Activated T-helper 1 cell treated with anti-CD3 and anti-CD28 coated beads, Interleukin-12 subunit alpha, Interleukin-12 subunit beta, Interleukin-2, Interleukin-4 antibody, amounts not matched to agents 30 ng/mL and 10 ng/mL and 1 ng/mL, durations not matched to agents 14 hours and 24 hours and 36 hours (primary cell): ENCODE measurements around the gene HIF1A. TPM values are rescaled to one million over a fixed set of nuclear protein-coding genes. Genes with fewer than 3 reads are reported as not detected.
"Not testable (repeated sequence)": the region's sequence is repeated elsewhere in the genome, so short reads cannot be mapped to it uniquely, and the experiment has no call there.

Experiments used
- DNase-seq: peaks from one replicate; pipeline ENCODE4 v3.0.0; 2021; ENCODE audit warnings: low spot score
- H3K27ac Mint-ChIP-seq: one replicate; pipeline ENCODE4 v1.8.0; 2021; ENCODE audit warnings: mild to moderate bottlenecking, mixed read lengths
- H3K27me3 Mint-ChIP-seq: one replicate; pipeline ENCODE4 v1.8.0; 2022; ENCODE audit warnings: mild to moderate bottlenecking, moderate library complexity, mixed read lengths; ENCODE audit not compliant: insufficient read depth
- H3K36me3 Mint-ChIP-seq: one replicate; pipeline ENCODE4 v1.8.0; 2021; ENCODE audit warnings: low read depth, mixed read lengths
- H3K4me1 Mint-ChIP-seq: one replicate; pipeline ENCODE4 v1.8.0; 2021; ENCODE audit warnings: low read depth, mixed read lengths
- H3K4me3 Mint-ChIP-seq: one replicate; pipeline ENCODE4 v1.8.0; 2021; ENCODE audit warnings: mild to moderate bottlenecking, moderate library complexity, mixed read lengths
- H3K9me3 Mint-ChIP-seq: one replicate; pipeline ENCODE4 v1.8.0; 2021; ENCODE audit warnings: mixed read lengths
- intact Hi-C: fragments of 100-400 bp; cut with micrococcal nuclease; formaldehyde crosslinking; loops from one replicate; pipeline ENCODE4 v1.15.1; 2024
- total RNA-seq: library from RNA; stranded (reverse); gene quantifications from 2 replicates; pipeline ENCODE4 v1.2.3, GENCODE V29; 2022

HIF1A gene
- 241 and 247 TPM in 2 replicates for total RNA-seq

DNA sequence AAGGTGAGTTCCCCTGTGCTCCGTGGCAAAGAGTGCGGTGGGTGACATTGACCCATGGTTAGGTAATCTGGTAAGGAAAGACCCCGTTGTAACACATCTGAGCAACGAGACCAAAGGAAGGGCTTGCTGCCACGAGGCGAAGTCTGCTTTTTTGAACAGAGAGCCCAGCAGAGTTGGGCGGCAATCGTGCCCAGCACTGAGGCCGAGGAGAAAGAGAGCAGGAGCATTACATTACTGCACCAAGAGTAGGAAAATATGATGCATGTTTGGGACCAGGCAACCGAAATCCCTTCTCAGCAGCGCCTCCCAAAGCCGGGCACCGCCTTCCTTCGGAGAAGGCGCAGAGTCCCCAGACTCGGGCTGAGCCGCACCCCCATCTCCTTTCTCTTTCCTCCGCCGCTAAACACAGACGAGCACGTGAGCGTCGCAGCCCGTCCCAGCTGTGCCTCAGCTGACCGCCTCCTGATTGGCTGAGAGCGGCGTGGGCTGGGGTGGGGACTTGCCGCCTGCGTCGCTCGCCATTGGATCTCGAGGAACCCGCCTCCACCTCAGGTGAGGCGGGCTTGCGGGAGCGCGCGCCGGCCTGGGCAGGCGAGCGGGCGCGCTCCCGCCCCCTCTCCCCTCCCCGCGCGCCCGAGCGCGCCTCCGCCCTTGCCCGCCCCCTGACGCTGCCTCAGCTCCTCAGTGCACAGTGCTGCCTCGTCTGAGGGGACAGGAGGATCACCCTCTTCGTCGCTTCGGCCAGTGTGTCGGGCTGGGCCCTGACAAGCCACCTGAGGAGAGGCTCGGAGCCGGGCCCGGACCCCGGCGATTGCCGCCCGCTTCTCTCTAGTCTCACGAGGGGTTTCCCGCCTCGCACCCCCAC is at the start of gene HIF1A:
HIF1A (plus strand) TSS at position 684 of the 865 bp plus-strand sequence. CDS start 292 bp downstream, outside the sequence.
- peak; percentile 95 for DNase-seq
- Mint-ChIP-seq H3K27ac (peak within 1 kb of the TSS; percentile 97), H3K4me3 (peak within 1 kb of the TSS; percentile 94), H3K4me1 (peaks cover 63% of the 10 kb centered on the region), H3K36me3 (peaks cover 33% of the 10 kb centered on the region), H3K9me3 (peaks cover 7% of the 10 kb centered on the region), H3K27me3 (no peaks in the 10 kb centered on the region)
- intact Hi-C loops, result loop anchor here (1.0 to 10.0 kb wide), 15 partner anchors 24 to 1450 kb away; partner anchors contain the start of genes PPM1A, SLC38A6, SNAPC1 and TRMT5

GRCh38 chr14:61646366-61647116 is 48.8 kb upstream of the HIF1A start:
- H3K4me1 Mint-ChIP-seq, result peaks cover 23% of the 10 kb centered on the region
- peaks cover 2% of the 10 kb centered on the region for H3K27me3 Mint-ChIP-seq
- H3K36me3 Mint-ChIP-seq, result peaks cover 4% of the 10 kb centered on the region
- intact Hi-C loops, result no loop called here
- peaks cover 3% of the 10 kb centered on the region for H3K9me3 Mint-ChIP-seq
- no peak for DNase-seq
- H3K27ac Mint-ChIP-seq, result no peak overlapping the region
- no peak overlapping the region for H3K4me3 Mint-ChIP-seq

- peaks cover 3% of the 10 kb centered on the region for H3K9me3 Mint-ChIP-seq
- intact Hi-C loops, result loop anchor here (1.0 kb wide), 1 partner anchor 9 kb away; no protein-coding TSS in a partner anchor
- peaks cover 4% of the 10 kb centered on the region for H3K36me3 Mint-ChIP-seq
- no peak overlapping the region for H3K27ac Mint-ChIP-seq
- peaks cover 23% of the 10 kb centered on the region for H3K4me1 Mint-ChIP-seq
- peaks cover 2% of the 10 kb centered on the region for H3K27me3 Mint-ChIP-seq
- H3K4me3 Mint-ChIP-seq, result no peak overlapping the region
- no peak for DNase-seq
Measured at GRCh38 chr14:61647704-61648103, 47.6 kb upstream of the HIF1A start.

GRCh38 chr14:61648377-61648776 is 46.9 kb upstream of the HIF1A start:
- peaks cover under 1% of the 10 kb centered on the region for H3K9me3 Mint-ChIP-seq
- DNase-seq, result no peak
- H3K27ac Mint-ChIP-seq, result no peak overlapping the region
- H3K36me3 Mint-ChIP-seq, result peaks cover under 1% of the 10 kb centered on the region
- no peak overlapping the region for H3K4me3 Mint-ChIP-seq
- intact Hi-C loops, result loop anchor here (1.0 kb wide), 1 partner anchor 8 kb away; no protein-coding TSS in a partner anchor
- peaks cover 1% of the 10 kb centered on the region for H3K27me3 Mint-ChIP-seq
- peaks cover 23% of the 10 kb centered on the region for H3K4me1 Mint-ChIP-seq

- Mint-ChIP-seq H3K4me3 (no peak overlapping the region), H3K9me3 (no peaks in the 10 kb centered on the region), H3K27ac (no peak overlapping the region), H3K36me3 (no peaks in the 10 kb centered on the region), H3K27me3 (no peaks in the 10 kb centered on the region), H3K4me1 (peaks cover 25% of the 10 kb centered on the region)
- intact Hi-C loops, result no loop called here
- no peak for DNase-seq
Measured at GRCh38 chr14:61649283-61649682, 46.0 kb upstream of the HIF1A start.

GRCh38 chr14:61651355-61651754 is 44.0 kb upstream of the HIF1A start:
- no peak for DNase-seq
- no peaks in the 10 kb centered on the region for H3K9me3 Mint-ChIP-seq
- no peaks in the 10 kb centered on the region for H3K27me3 Mint-ChIP-seq
- no peak overlapping the region for H3K4me3 Mint-ChIP-seq
- H3K4me1 Mint-ChIP-seq, result peaks cover 39% of the 10 kb centered on the region
- H3K27ac Mint-ChIP-seq, result no peak overlapping the region
- H3K36me3 Mint-ChIP-seq, result peaks cover 1% of the 10 kb centered on the region
- intact Hi-C loops, result no loop called here

- Mint-ChIP-seq H3K36me3 (peaks cover 1% of the 10 kb centered on the region), H3K4me1 (peaks cover 51% of the 10 kb centered on the region), H3K27ac (no peak overlapping the region), H3K9me3 (peaks cover 7% of the 10 kb centered on the region), H3K4me3 (no peak overlapping the region), H3K27me3 (no peaks in the 10 kb centered on the region)
- intact Hi-C loops, result no loop called here
- no peak for DNase-seq
Measured at GRCh38 chr14:61652526-61653262, 42.6 kb upstream of the HIF1A start.

DNA sequence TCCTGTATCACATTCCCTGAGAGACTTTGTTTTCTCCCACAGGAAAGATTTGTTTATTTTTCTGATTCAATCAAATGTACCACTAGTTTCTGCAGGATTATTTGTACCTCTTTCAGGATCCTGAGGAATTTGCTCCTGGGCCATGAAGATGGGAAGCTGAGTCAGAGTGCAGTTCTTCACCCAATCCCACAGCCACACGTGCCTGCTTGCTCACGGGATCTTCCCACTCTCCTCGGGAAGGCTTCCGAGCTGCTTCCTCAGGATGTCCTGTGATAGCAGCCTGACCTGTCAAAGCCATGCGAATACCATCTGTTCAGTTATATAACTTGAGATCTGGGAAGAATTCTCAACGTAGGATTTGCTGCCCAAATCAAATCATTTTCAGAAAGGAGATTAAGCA is 41.8 kb upstream of the HIF1A start:
- H3K27me3 Mint-ChIP-seq, result no peaks in the 10 kb centered on the region
- no peak for DNase-seq
- peaks cover 1% of the 10 kb centered on the region for H3K36me3 Mint-ChIP-seq
- peaks cover 43% of the 10 kb centered on the region for H3K4me1 Mint-ChIP-seq
- no peak overlapping the region for H3K27ac Mint-ChIP-seq
- intact Hi-C loops, result no loop called here
- peaks cover 10% of the 10 kb centered on the region for H3K9me3 Mint-ChIP-seq
- H3K4me3 Mint-ChIP-seq, result no peak overlapping the region

GRCh38 chr14:61654026-61654425 is 41.3 kb upstream of the HIF1A start:
- H3K27me3 Mint-ChIP-seq, result no peaks in the 10 kb centered on the region
- intact Hi-C loops, result loop anchor here (2.0 kb wide), 1 partner anchor 17 kb away; no protein-coding TSS in a partner anchor

GRCh38 chr14:61655777-61656176 is 39.5 kb upstream of the HIF1A start:
- intact Hi-C loops, result loop anchor here (1.0 to 2.0 kb wide), 2 partner anchors 7 to 19 kb away; no protein-coding TSS in a partner anchor
- Mint-ChIP-seq H3K27me3 (no peaks in the 10 kb centered on the region), H3K27ac (no peak overlapping the region), H3K9me3 (peaks cover 10% of the 10 kb centered on the region), H3K4me3 (no peak overlapping the region), H3K36me3 (peaks cover 8% of the 10 kb centered on the region), H3K4me1 (peaks cover 54% of the 10 kb centered on the region)
- DNase-seq, result no peak

More at GRCh38 chr14:61654026-61654425, 41.3 kb upstream of the HIF1A start:
- Mint-ChIP-seq H3K4me1 (peaks cover 46% of the 10 kb centered on the region), H3K36me3 (peaks cover 4% of the 10 kb centered on the region), H3K27ac (no peak overlapping the region), H3K4me3 (no peak overlapping the region), H3K9me3 (peaks cover 10% of the 10 kb centered on the region)
- no peak for DNase-seq

DNA sequence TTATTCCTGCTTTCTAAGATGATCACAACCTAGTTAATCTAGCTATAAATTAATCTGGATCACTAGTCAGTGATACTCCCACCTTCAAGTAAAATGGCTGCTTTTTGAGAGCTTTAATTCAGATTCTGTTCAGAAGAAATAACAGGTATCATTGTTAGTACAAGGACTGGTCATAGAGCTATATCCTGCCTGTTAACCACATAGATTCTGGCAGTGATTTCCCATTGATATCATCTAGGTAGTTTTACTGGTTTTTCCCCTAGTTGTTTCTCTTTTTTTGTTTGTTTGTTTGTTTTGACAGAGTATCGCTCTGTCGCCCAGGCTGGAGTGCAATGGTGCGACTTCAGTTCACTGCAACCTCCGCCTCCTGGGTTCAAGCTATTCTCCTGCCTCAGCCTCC is 39.0 kb upstream of the HIF1A start:
- peaks cover 8% of the 10 kb centered on the region for H3K36me3 Mint-ChIP-seq
- H3K9me3 Mint-ChIP-seq, result peaks cover 10% of the 10 kb centered on the region
- peaks cover 60% of the 10 kb centered on the region for H3K4me1 Mint-ChIP-seq
- H3K27me3 Mint-ChIP-seq, result no peaks in the 10 kb centered on the region
- H3K27ac Mint-ChIP-seq, result no peak overlapping the region
- no peak overlapping the region for H3K4me3 Mint-ChIP-seq
- DNase-seq, result no peak
- intact Hi-C loops, result loop anchor here (1.0 kb wide), 1 partner anchor 8 kb away; no protein-coding TSS in a partner anchor

- intact Hi-C loops, result not testable (repeated sequence)
Measured at GRCh38 chr14:61658111-61658510, 37.2 kb upstream of the HIF1A start.

More at GRCh38 chr14:61658111-61658510, 37.2 kb upstream of the HIF1A start:
- not testable (repeated sequence) for H3K9me3 Mint-ChIP-seq, H3K36me3 Mint-ChIP-seq, DNase-seq, H3K27ac Mint-ChIP-seq, H3K4me3 Mint-ChIP-seq, H3K27me3 Mint-ChIP-seq
- peaks cover 78% of the 10 kb centered on the region for H3K4me1 Mint-ChIP-seq
